ENCODE measurements around the gene DYNLT2B. TPM values are rescaled to one million over a fixed set of nuclear protein-coding genes. Genes with fewer than 3 reads are reported as not detected.
"Not testable (repeated sequence)": the region's sequence is repeated elsewhere in the genome, so short reads cannot be mapped to it uniquely, and the experiment has no call there.

DYNLT2B gene
- 1 to 10 TPM; 2.1 to 6.3 (median 3.9) TPM for total RNA-seq
- polyA plus RNA-seq, result 1 to 10 TPM; 4.7 to 8.1 TPM
- long read RNA-seq, donor 1, partial matches to known transcripts, result 0 of 4 reads
- long read RNA-seq, donor 1, other reads (novel, unspliced or antisense), result 1 of 4 reads
- long read RNA-seq, donor 2, partial matches to known transcripts, result 0 of 4 reads
- long read RNA-seq, donor 2, other reads (novel, unspliced or antisense), result 0 of 4 reads
- long read RNA-seq, donor 3, result 0 reads

GRCh38 chr3:196317687-196318467, at the start of gene DYNLT2B:
DYNLT2B (minus strand) TSS chr3:196318240; CDS start chr3:196318152, 88 bp downstream.
- peak; percentile 98 to 99 (median 99) for ATAC-seq
- peak; percentile 86 to 90 for DNase-seq
- H3K27ac ChIP-seq, result peak within 1 kb of the TSS; percentile 76 to 97 (median 93)
- no peaks in the 10 kb centered on the region for H3K9me3 ChIP-seq
- WGBS, 2 donors, result 0 to 1% methylated on average over 86 to 92 of the region's 92 CpGs
- H3K4me1 ChIP-seq, result peaks cover 0 to 16% (median 0%) of the 10 kb centered on the region in 9 donors
- intact Hi-C loops (cut with DNase I), result loop anchor here in 2 of 10 donors (2.0 to 10.0 kb wide), 2 partner anchors 29 to 117 kb away; partner anchors contain the start of gene UBXN7 (in 1 of the 2)
- H3K27me3 ChIP-seq, result no peaks in the 10 kb centered on the region
- peak within 1 kb of the TSS; percentile 67 to 97 (median 88) for H3K4me3 ChIP-seq
- TF ChIP-seq CTCF (IDR thresholded peaks at IDR 0.05), result peak in 4 of 9 donors; percentile 13 to 31 (median 22)
- peaks cover 0 to 10% (median 0%) of the 10 kb centered on the region in 9 donors for H3K36me3 ChIP-seq

DNA sequence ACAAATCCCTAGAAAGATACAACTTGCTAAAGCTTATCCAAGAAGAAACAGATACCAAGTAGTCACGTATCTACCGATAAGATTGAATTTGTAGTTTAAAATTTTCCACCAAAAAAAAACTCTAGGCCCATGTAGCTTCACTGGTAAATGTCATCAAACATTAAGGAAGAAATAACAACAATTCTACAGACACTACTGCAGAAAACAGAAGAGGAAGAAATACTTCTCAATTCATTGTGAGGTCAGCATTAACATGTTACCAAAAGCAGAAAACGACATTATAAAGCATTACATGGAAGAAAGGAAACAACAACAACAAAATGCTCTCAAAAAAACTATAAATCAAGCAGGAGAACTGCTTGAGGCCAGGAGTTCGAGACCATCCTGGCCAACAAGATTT, 47.7 kb upstream of the DYNLT2B start:
- ATAC-seq (no peak), DNase-seq (no peak)
- WGBS, 2 donors, result 85 to 89% methylated on average over 4 of the region's 4 CpGs
- Histone ChIP-seq H3K4me3 (no peak overlapping the region), H3K27ac (peak overlapping the region in 1 of 10 donors; percentile 10), H3K27me3 (no peaks in the 10 kb centered on the region), H3K9me3 (no peaks in the 10 kb centered on the region), H3K4me1 (peaks cover 0 to 18% (median 0%) of the 10 kb centered on the region in 9 donors), H3K36me3 (peaks cover 0 to 95% (median 33%) of the 10 kb centered on the region in 9 donors)
- intact Hi-C loops (cut with DNase I), result loop anchor here in 1 of 10 donors (1.0 kb wide), 1 partner anchor 45 kb away; no protein-coding TSS in a partner anchor
- no peak for TF ChIP-seq CTCF (IDR thresholded peaks at IDR 0.05)

DNA sequence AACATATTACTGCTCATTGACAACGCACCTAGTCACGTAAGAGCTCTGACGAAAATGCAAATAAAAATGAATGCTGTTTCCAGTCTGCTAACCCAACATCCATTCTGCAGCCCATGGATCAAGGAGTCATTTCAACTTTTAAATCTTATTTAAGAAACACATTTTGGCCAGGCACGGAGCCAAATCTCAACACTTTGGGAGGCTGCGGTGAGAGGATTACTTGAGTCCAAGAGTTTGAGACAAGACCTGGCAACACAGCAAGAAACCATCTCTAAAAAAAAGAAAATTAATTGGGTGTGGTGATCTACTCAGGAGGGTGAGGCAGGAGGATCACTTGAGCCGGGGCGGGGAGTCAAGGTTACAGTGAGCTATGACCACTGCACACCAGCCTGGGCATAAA, 42.5 kb upstream of the DYNLT2B start:
- 90 to 91% methylated on average over 7 of the region's 7 CpGs for WGBS, 2 donors
- Histone ChIP-seq H3K27me3 (no peaks in the 10 kb centered on the region), H3K4me3 (no peak overlapping the region), H3K36me3 (peaks cover 0 to 96% (median 42%) of the 10 kb centered on the region in 9 donors), H3K27ac (no peak overlapping the region), H3K9me3 (no peaks in the 10 kb centered on the region), H3K4me1 (peaks cover 0 to 6% (median 0%) of the 10 kb centered on the region in 9 donors)
- no peak for ATAC-seq
- no peak for DNase-seq
- intact Hi-C loops (cut with DNase I), result no loop called here
- TF ChIP-seq CTCF (IDR thresholded peaks at IDR 0.05), result no peak

DNA sequence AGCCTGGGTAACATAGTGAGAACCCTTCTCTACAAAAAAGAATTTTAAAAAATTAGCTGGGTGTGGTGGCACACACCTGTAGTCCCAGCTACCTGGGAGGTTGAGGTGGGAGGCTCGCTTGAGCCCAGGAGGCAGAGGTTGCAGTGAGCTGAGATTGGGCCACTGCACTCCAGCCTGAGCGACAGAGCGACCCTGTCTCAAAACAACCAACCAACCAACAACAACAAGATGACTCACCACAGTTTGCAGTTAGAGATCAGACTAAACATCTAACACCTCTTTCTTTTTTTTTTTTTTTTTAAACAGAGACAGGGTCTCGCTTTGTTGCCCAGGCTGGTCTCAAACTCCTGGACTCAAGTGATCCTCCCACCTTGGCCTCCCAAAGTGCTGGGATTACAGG, 40.5 kb upstream of the DYNLT2B start:
- WGBS, 2 donors, result 97 to 100% methylated on average over 4 of the region's 4 CpGs
- not testable (repeated sequence) for H3K27me3 ChIP-seq, H3K4me3 ChIP-seq, DNase-seq, H3K27ac ChIP-seq, H3K9me3 ChIP-seq, ATAC-seq, H3K4me1 ChIP-seq
- intact Hi-C loops (cut with DNase I), result loop anchor here in 1 of 10 donors (1.0 kb wide), 1 partner anchor 23 kb away; no protein-coding TSS in a partner anchor
- peaks cover 0 to 100% (median 46%) of the 10 kb centered on the region in 9 donors for H3K36me3 ChIP-seq
